Gastroesophageal sphincter (tissue), 3 donors: Measurements from ENCODE around the gene C17orf107.

ENCODE experiments used
- POLR2A ChIP-seq, 2 donors: fragments of 450-650 bp; IDR thresholded peaks; one replicate each; pipeline ENCODE4 v1.6.1; 2017; ENCODE audit warnings: antibody characterized with exemption in 2 of 2, mild to moderate bottlenecking in 2 of 2, moderate library complexity in 1 of 2
- POLR2AphosphoS5 ChIP-seq: sonication (generic); formaldehyde crosslinking; IDR thresholded peaks from one replicate; pipeline ENCODE4 v1.6.1; 2017; ENCODE audit warnings: antibody characterized with exemption
- TF ChIP-seq, protein P1 (sequence below), 4 experiments: fragments of 200-600 bp in 2 of 4; fragments of 450-650 bp in 2 of 4; sonication (generic) in 1 of 4; IDR thresholded peaks; one replicate each; pipeline ENCODE4 v1.5.1; 2017 to 2019; ENCODE audit warnings: antibody characterized with exemption in 4 of 4, mild to moderate bottlenecking in 2 of 4, moderate library complexity in 2 of 4

DNA sequence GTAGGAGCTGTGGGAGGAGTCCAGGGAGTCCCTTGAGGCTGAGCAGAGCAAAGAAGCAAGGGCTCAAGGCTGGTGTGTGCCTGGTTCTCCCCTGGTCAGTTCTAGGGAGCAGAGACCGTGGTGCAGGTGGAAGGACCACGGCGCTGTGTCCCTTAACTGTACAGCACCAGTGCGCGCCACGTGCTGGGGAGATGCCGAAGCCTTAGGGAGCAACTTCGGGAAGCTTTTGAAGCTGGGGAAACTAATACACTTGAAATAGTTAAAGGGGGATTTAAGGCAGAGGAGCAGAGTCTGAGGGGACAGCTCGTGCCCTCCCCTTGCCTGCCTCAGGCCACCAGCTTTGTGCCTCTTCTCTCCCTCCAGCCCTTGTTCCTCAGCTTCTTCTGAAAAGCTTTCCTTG is 38.7 kb upstream of the C17orf107 start:
- TF ChIP-seq, protein P1, sequence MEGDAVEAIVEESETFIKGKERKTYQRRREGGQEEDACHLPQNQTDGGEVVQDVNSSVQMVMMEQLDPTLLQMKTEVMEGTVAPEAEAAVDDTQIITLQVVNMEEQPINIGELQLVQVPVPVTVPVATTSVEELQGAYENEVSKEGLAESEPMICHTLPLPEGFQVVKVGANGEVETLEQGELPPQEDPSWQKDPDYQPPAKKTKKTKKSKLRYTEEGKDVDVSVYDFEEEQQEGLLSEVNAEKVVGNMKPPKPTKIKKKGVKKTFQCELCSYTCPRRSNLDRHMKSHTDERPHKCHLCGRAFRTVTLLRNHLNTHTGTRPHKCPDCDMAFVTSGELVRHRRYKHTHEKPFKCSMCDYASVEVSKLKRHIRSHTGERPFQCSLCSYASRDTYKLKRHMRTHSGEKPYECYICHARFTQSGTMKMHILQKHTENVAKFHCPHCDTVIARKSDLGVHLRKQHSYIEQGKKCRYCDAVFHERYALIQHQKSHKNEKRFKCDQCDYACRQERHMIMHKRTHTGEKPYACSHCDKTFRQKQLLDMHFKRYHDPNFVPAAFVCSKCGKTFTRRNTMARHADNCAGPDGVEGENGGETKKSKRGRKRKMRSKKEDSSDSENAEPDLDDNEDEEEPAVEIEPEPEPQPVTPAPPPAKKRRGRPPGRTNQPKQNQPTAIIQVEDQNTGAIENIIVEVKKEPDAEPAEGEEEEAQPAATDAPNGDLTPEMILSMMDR (IDR thresholded peaks at IDR 0.05): no peak
- TF ChIP-seq POLR2A (IDR thresholded peaks at IDR 0.05) (no peak), POLR2AphosphoS5 (no peak)
